Activated T-helper 17 cell treated with anti-CD3 and anti-CD28 coated beads, Interleukin-2, amount 50 U/mL, for 72 hours (primary cell): Measurements from ENCODE around the gene CACNA1C. TPM values are rescaled to one million over a fixed set of nuclear protein-coding genes. Genes with fewer than 3 reads are reported as not detected.

ENCODE experiments used
- ATAC-seq: fragments of 150-1000 bp; cut with Tn5 transposase; replicated peaks from 2 replicates; pipeline ENCODE4 v1.10.0; 2021; ENCODE audit warnings: mild to moderate bottlenecking, moderate library complexity
- H3K27ac Mint-ChIP-seq: one replicate; pipeline ENCODE4 v1.8.0; 2022; ENCODE audit warnings: mixed read lengths
- H3K27me3 Mint-ChIP-seq: one replicate; pipeline ENCODE4 v1.8.0; 2022; ENCODE audit warnings: mixed read lengths
- H3K36me3 Mint-ChIP-seq: one replicate; pipeline ENCODE4 v1.8.0; 2022; ENCODE audit warnings: low read depth, mild to moderate bottlenecking, mixed read lengths
- H3K4me1 Mint-ChIP-seq: one replicate; pipeline ENCODE4 v1.8.0; 2022; ENCODE audit warnings: mixed read lengths
- H3K4me3 Mint-ChIP-seq: one replicate; pipeline ENCODE4 v1.8.0; 2022; ENCODE audit warnings: mild to moderate bottlenecking, mixed read lengths
- H3K9me3 Mint-ChIP-seq: one replicate; pipeline ENCODE4 v1.8.0; 2022; ENCODE audit warnings: mixed read lengths
- total RNA-seq, 2 donors: library from RNA; stranded (reverse); gene quantifications; one replicate each; pipeline ENCODE4 v1.2.3, GENCODE V29; 2022

Gene CACNA1C
- total RNA-seq, 2 donors from 2014 or later, result 0.04 to 0.21 TPM

- H3K27me3 Mint-ChIP-seq, result peaks cover 34% of the 10 kb centered on the region
These were observed 307.2 kb downstream of the CACNA1C start for GRCh38 chr12:2359725-2360629.

DNA sequence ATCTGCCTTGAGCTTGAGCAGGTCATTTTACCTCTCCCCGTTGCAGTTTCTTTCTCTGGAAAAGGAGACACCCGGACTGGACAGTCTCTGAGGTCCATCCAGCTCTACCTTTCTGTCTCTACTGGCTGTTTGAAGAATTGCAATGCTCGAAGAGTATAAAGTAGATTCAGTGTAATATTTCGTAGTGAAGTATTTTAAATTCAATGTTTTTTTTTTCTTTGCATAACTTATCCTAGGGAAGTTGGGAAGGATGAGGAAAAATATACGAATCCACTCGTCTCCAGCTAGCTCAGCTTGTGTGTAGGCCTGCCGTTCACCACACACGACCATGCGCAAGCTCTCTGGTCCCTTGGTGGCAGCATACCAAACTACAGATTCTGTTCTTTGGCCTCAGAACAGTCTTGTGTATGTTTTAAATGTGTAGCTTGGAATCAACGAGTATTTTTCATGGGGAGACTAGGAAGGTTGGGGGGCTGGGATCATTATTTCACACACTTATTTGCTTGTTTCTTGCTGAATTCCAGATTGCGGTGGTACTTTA, 307.9 kb downstream of the CACNA1C start:
- H3K4me1 Mint-ChIP-seq, result peaks cover 15% of the 10 kb centered on the region
- H3K9me3 Mint-ChIP-seq, result no peaks in the 10 kb centered on the region
- H3K27ac Mint-ChIP-seq, result no peak overlapping the region
- no peak overlapping the region for H3K4me3 Mint-ChIP-seq
- H3K36me3 Mint-ChIP-seq, result no peaks in the 10 kb centered on the region
- H3K27me3 Mint-ChIP-seq, result peaks cover 39% of the 10 kb centered on the region
- ATAC-seq, result no peak

More at GRCh38 chr12:2359725-2360629, 307.2 kb downstream of the CACNA1C start:
- no peak overlapping the region for H3K4me3 Mint-ChIP-seq
- H3K9me3 Mint-ChIP-seq, result no peaks in the 10 kb centered on the region
- no peak overlapping the region for H3K27ac Mint-ChIP-seq
- no peak for ATAC-seq
- H3K36me3 Mint-ChIP-seq, result no peaks in the 10 kb centered on the region
- H3K4me1 Mint-ChIP-seq, result peaks cover 15% of the 10 kb centered on the region

DNA sequence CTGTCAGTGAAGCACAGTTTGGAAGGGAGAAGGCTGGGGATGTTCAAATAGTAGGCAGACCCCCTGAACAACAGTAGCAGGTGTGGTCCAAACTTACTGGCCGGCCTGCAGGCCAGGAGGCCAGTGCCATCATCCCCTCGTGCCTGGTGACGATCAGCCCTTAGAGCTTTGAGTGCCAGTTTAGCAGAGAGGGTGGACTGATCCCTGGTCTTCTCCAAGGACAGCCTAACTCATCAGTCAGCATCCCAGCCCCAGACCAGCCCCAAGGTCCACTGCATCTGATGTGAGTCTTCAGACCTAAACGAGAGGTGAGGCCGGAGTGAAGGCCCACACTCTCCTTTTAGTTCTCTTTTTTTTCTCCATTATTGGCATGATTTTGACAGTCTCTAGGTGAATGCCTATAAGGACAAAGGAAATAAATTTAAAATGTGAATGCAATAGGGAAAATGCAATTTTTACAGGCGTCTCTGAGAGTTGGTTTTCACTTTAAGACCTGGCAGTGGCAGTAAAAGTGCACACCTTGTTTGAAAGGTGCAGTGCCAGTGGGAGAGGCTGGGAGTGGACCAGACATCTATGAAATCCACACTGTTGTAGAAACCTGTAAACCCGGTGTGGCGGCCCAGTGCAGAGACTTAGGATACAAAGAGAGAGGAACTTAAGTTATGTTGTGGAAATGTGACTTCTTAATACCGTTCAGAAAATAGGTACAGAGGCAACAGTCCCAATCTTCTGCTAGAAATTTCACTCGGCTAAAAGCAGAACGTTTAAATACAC, 311.2 kb downstream of the CACNA1C start:
- no peak for ATAC-seq
- Mint-ChIP-seq H3K4me3 (no peak overlapping the region), H3K27me3 (peaks cover 33% of the 10 kb centered on the region), H3K27ac (no peak overlapping the region), H3K4me1 (peaks cover 3% of the 10 kb centered on the region), H3K36me3 (no peaks in the 10 kb centered on the region), H3K9me3 (no peaks in the 10 kb centered on the region)

- H3K4me3 Mint-ChIP-seq, result no peak overlapping the region
- no peaks in the 10 kb centered on the region for H3K36me3 Mint-ChIP-seq
- no peaks in the 10 kb centered on the region for H3K4me1 Mint-ChIP-seq
- no peak for ATAC-seq
- H3K27ac Mint-ChIP-seq, result no peak overlapping the region
- H3K27me3 Mint-ChIP-seq, result peaks cover 27% of the 10 kb centered on the region
- H3K9me3 Mint-ChIP-seq, result no peaks in the 10 kb centered on the region
These were observed 311.9 kb downstream of the CACNA1C start for GRCh38 chr12:2364631-2365051.

- Mint-ChIP-seq H3K27me3 (peaks cover 18% of the 10 kb centered on the region), H3K4me1 (no peaks in the 10 kb centered on the region)
- ATAC-seq, result no peak
These were observed 313.9 kb downstream of the CACNA1C start for GRCh38 chr12:2366711-2367110.

DNA sequence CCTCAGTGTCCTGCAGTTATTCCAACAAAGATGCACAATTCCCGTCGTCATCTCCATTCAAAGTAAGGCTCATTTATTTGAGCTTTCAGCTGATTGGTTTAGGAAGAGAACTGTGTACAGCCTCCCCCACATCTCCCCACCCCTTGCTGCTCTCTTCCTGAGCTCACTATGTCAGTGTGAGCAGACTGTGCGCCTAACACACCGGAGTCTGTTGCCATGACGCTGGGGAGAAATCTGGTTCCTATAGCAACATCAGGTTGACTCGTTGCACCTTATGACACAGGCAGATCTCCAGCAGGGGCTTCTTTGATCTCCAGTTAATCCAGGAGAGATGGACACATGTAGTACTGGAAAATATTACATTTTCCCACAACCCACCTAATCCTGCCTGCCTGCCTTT, 319.4 kb downstream of the CACNA1C start:
- Mint-ChIP-seq H3K9me3 (no peaks in the 10 kb centered on the region), H3K27me3 (peaks cover 17% of the 10 kb centered on the region), H3K4me1 (no peaks in the 10 kb centered on the region), H3K27ac (no peak overlapping the region), H3K36me3 (no peaks in the 10 kb centered on the region), H3K4me3 (no peak overlapping the region)
- ATAC-seq, result no peak

More at GRCh38 chr12:2366711-2367110, 313.9 kb downstream of the CACNA1C start:
- H3K27ac Mint-ChIP-seq, result no peak overlapping the region
- H3K9me3 Mint-ChIP-seq, result no peaks in the 10 kb centered on the region
- no peaks in the 10 kb centered on the region for H3K36me3 Mint-ChIP-seq
- no peak overlapping the region for H3K4me3 Mint-ChIP-seq

- Mint-ChIP-seq H3K27me3 (peaks cover 17% of the 10 kb centered on the region), H3K9me3 (no peaks in the 10 kb centered on the region), H3K27ac (no peak overlapping the region), H3K4me3 (no peak overlapping the region), H3K4me1 (no peaks in the 10 kb centered on the region), H3K36me3 (no peaks in the 10 kb centered on the region)
- no peak for ATAC-seq
These were observed 319.9 kb downstream of the CACNA1C start for GRCh38 chr12:2372735-2373134.

DNA sequence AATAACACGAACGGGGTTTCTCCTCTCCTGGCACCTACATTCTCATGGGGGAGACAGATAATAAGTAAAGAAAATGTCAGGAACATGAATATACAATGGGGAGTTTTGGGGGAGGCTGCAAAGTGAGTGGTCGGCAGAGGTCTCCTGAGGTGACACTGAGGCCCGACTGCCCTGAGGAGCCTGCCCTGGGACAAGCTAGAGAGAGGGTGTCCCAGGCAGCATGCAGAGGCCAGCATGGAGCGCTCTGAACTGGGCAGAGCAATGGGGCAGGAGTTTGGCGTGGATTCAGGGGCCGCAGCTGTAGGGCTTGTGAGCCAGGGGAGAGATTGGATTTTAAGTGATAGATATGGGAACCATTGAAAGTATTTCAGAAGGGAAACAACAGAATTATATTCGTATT, 320.5 kb downstream of the CACNA1C start:
- Mint-ChIP-seq H3K9me3 (no peaks in the 10 kb centered on the region), H3K4me1 (no peaks in the 10 kb centered on the region), H3K36me3 (no peaks in the 10 kb centered on the region), H3K27me3 (peaks cover 17% of the 10 kb centered on the region), H3K4me3 (no peak overlapping the region), H3K27ac (no peak overlapping the region)
- ATAC-seq, result no peak

- ATAC-seq, result no peak
- no peaks in the 10 kb centered on the region for H3K9me3 Mint-ChIP-seq
- H3K27ac Mint-ChIP-seq, result no peak overlapping the region
- no peaks in the 10 kb centered on the region for H3K36me3 Mint-ChIP-seq
- no peaks in the 10 kb centered on the region for H3K4me1 Mint-ChIP-seq
- H3K4me3 Mint-ChIP-seq, result no peak overlapping the region
- peaks cover 22% of the 10 kb centered on the region for H3K27me3 Mint-ChIP-seq
These were observed 321.5 kb downstream of the CACNA1C start for GRCh38 chr12:2374092-2374906.

GRCh38 chr12:2375871-2376270, 323.1 kb downstream of the CACNA1C start:
- no peaks in the 10 kb centered on the region for H3K4me1 Mint-ChIP-seq
- H3K9me3 Mint-ChIP-seq, result no peaks in the 10 kb centered on the region
- ATAC-seq, result no peak
- no peaks in the 10 kb centered on the region for H3K36me3 Mint-ChIP-seq
- H3K4me3 Mint-ChIP-seq, result no peak overlapping the region
- peaks cover 26% of the 10 kb centered on the region for H3K27me3 Mint-ChIP-seq
- H3K27ac Mint-ChIP-seq, result no peak overlapping the region

GRCh38 chr12:2376908-2377657, 324.3 kb downstream of the CACNA1C start:
- H3K4me3 Mint-ChIP-seq, result no peak overlapping the region
- H3K36me3 Mint-ChIP-seq, result no peaks in the 10 kb centered on the region
- ATAC-seq, result no peak
- H3K4me1 Mint-ChIP-seq, result no peaks in the 10 kb centered on the region
- H3K27ac Mint-ChIP-seq, result no peak overlapping the region
- H3K9me3 Mint-ChIP-seq, result no peaks in the 10 kb centered on the region
- H3K27me3 Mint-ChIP-seq, result peaks cover 26% of the 10 kb centered on the region

GRCh38 chr12:2378835-2379330, 326.1 kb downstream of the CACNA1C start:
- Mint-ChIP-seq H3K36me3 (no peaks in the 10 kb centered on the region), H3K27ac (no peak overlapping the region), H3K4me1 (no peaks in the 10 kb centered on the region), H3K4me3 (no peak overlapping the region), H3K27me3 (peaks cover 25% of the 10 kb centered on the region), H3K9me3 (no peaks in the 10 kb centered on the region)
- ATAC-seq, result no peak

- H3K27ac Mint-ChIP-seq, result no peak overlapping the region
- H3K9me3 Mint-ChIP-seq, result no peaks in the 10 kb centered on the region
- no peak for ATAC-seq
- H3K36me3 Mint-ChIP-seq, result no peaks in the 10 kb centered on the region
- no peak overlapping the region for H3K4me3 Mint-ChIP-seq
- peaks cover 26% of the 10 kb centered on the region for H3K27me3 Mint-ChIP-seq
- H3K4me1 Mint-ChIP-seq, result no peaks in the 10 kb centered on the region
These were observed 328.2 kb downstream of the CACNA1C start for GRCh38 chr12:2380946-2381345.
